Measurements from ENCODE around the gene NPC1.
"Not testable (repeated sequence)": the region's sequence is repeated elsewhere in the genome, so short reads cannot be mapped to it uniquely, and the experiment has no call there.

Gene NPC1

GRCh38 chr18:23515911-23516546, 70.3 kb downstream of the NPC1 start:
- DNase-seq = peak; percentile 74

GRCh38 chr18:23512641-23513040, 73.7 kb downstream of the NPC1 start:
- no peak for DNase-seq

GRCh38 chr18:23512216-23512615, 74.1 kb downstream of the NPC1 start:
- not testable (repeated sequence) for DNase-seq

- not testable (repeated sequence) for DNase-seq
Measured at GRCh38 chr18:23510923-23511322, 75.4 kb downstream of the NPC1 start.

GRCh38 chr18:23506393-23506792, 79.9 kb downstream of the NPC1 start:
- no peak for DNase-seq

- DNase-seq = no peak
Measured at GRCh38 chr18:23504720-23505119, 81.6 kb downstream of the NPC1 start.

GRCh38 chr18:23503963-23504344, 82.4 kb downstream of the NPC1 start:
- no peak for DNase-seq

GRCh38 chr18:23503038-23503962, 83.0 kb downstream of the NPC1 start, which contains the start of gene RMC1:
Gene RMC1 (plus strand): TSS chr18:23503511. CDS start chr18:23503619, 108 bp downstream.
- peak; percentile 99 for DNase-seq

GRCh38 chr18:23502516-23503037, 83.7 kb downstream of the NPC1 start:
- DNase-seq = no peak

- no peak for DNase-seq
Measured at GRCh38 chr18:23501626-23502025, 84.7 kb downstream of the NPC1 start.

GRCh38 chr18:23499291-23499781, 87.0 kb downstream of the NPC1 start:
- no peak for DNase-seq

- peak; percentile 68 for DNase-seq
Measured at GRCh38 chr18:23498877-23499276, 87.4 kb downstream of the NPC1 start.

GRCh38 chr18:23498117-23498516, 88.2 kb downstream of the NPC1 start:
- no peak for DNase-seq

GRCh38 chr18:23495723-23496440, 90.4 kb downstream of the NPC1 start:
- no peak for DNase-seq

- DNase-seq = no peak
Measured at GRCh38 chr18:23494992-23495391, 91.3 kb downstream of the NPC1 start.

- no peak for DNase-seq
Measured at GRCh38 chr18:23493654-23494053, 92.7 kb downstream of the NPC1 start.

GRCh38 chr18:23489586-23489985, 96.7 kb downstream of the NPC1 start:
- not testable (repeated sequence) for DNase-seq

GRCh38 chr18:23487738-23488570, 98.4 kb downstream of the NPC1 start:
- peak; percentile 44 for DNase-seq

GRCh38 chr18:23485386-23485785, 100.9 kb downstream of the NPC1 start:
- no peak for DNase-seq

GRCh38 chr18:23484561-23485182, 101.6 kb downstream of the NPC1 start:
- no peak for DNase-seq
